Cardiac septum (tissue), 1 donor: ENCODE measurements around the gene TMEM184B. TPM values are rescaled to one million over a fixed set of nuclear protein-coding genes. Genes with fewer than 3 reads are reported as not detected.

ENCODE experiments used
- DNase-seq: peaks from one replicate; pipeline ENCODE4 v3.0.0-alpha.2; 2020; ENCODE audit warnings: low spot score
- intact Hi-C: fragments of 100-400 bp; cut with DNase I; formaldehyde crosslinking; loops from one replicate; pipeline ENCODE4 v1.14.0; 2022
- total RNA-seq: library from RNA; stranded (reverse); fragmentation: NEBNext Ultra II Directional; extraction: Animal tissue kit (Norgen Biotek cat#: 25700); gene quantifications from one replicate; pipeline ENCODE4 v1.2.1, GENCODE V29; 2021
- donor health status: DM: no; HTN: no; CAD: no.

TMEM184B gene
- total RNA-seq, 1 donor from 2014 or later: 58.1 TPM

GRCh38 chr22:38289583-38290082 is 16.8 kb upstream of the TMEM184B start:
- DNase-seq: no peak
- intact Hi-C loops: no loop called here

GRCh38 chr22:38286915-38287669 is 14.3 kb upstream of the TMEM184B start:
- DNase-seq: no peak

GRCh38 chr22:38285018-38285417 is 12.2 kb upstream of the TMEM184B start:
- no peak for DNase-seq
- intact Hi-C loops: no loop called here

More at GRCh38 chr22:38286915-38287669, 14.3 kb upstream of the TMEM184B start:
- intact Hi-C loops: no loop called here

GRCh38 chr22:38284042-38284402 is 11.2 kb upstream of the TMEM184B start:
- no peak for DNase-seq
- intact Hi-C loops: no loop called here

- DNase-seq: no peak
- intact Hi-C loops: no loop called here
These were observed 9.6 kb upstream of the TMEM184B start for GRCh38 chr22:38282397-38282796.

GRCh38 chr22:38276166-38276565 is 3.4 kb upstream of the TMEM184B start:
- intact Hi-C loops: no loop called here

GRCh38 chr22:38273135-38273826 is 471 bp upstream of the TMEM184B start:
- DNase-seq: no peak
- intact Hi-C loops: loop anchor here (2.0 kb wide), 1 partner anchor 44 kb away; the partner anchor contains the start of gene CSNK1E

More at GRCh38 chr22:38276166-38276565, 3.4 kb upstream of the TMEM184B start:
- no peak for DNase-seq

GRCh38 chr22:38271927-38272372 is 860 bp downstream of the TMEM184B start:
- intact Hi-C loops: loop anchor here (2.0 kb wide), 1 partner anchor 45 kb away; the partner anchor contains the start of gene CSNK1E
- no peak for DNase-seq

- intact Hi-C loops: no loop called here
- DNase-seq: no peak
These were observed 1.7 kb downstream of the TMEM184B start for GRCh38 chr22:38271101-38271500.

GRCh38 chr22:38270091-38270992 is 2.5 kb downstream of the TMEM184B start:
- intact Hi-C loops: no loop called here
- no peak for DNase-seq

GRCh38 chr22:38269466-38269865 is 3.3 kb downstream of the TMEM184B start:
- no peak for DNase-seq
- intact Hi-C loops: loop anchor here (5.0 kb wide), 1 partner anchor 128 kb away; no protein-coding TSS in a partner anchor

GRCh38 chr22:38267086-38267485 is 5.7 kb downstream of the TMEM184B start:
- intact Hi-C loops: loop anchor here (5.0 kb wide), 1 partner anchor 130 kb away; no protein-coding TSS in a partner anchor

GRCh38 chr22:38266120-38266519 is 6.7 kb downstream of the TMEM184B start:
- no peak for DNase-seq
- intact Hi-C loops: loop anchor here (5.0 kb wide), 1 partner anchor 131 kb away; no protein-coding TSS in a partner anchor

More at GRCh38 chr22:38267086-38267485, 5.7 kb downstream of the TMEM184B start:
- DNase-seq: peak; percentile 86

GRCh38 chr22:38264322-38264843 is 8.4 kb downstream of the TMEM184B start:
- no peak for DNase-seq
- intact Hi-C loops: loop anchor here (5.0 kb wide), 1 partner anchor 88 kb away; no protein-coding TSS in a partner anchor

GRCh38 chr22:38262051-38262795 is 10.6 kb downstream of the TMEM184B start:
- DNase-seq: no peak
- intact Hi-C loops: loop anchor here (5.0 kb wide), 1 partner anchor 90 kb away; no protein-coding TSS in a partner anchor

GRCh38 chr22:38260761-38261681 is 11.8 kb downstream of the TMEM184B start:
- intact Hi-C loops: loop anchor here (5.0 kb wide), 1 partner anchor 91 kb away; no protein-coding TSS in a partner anchor

GRCh38 chr22:38259370-38259769 is 13.4 kb downstream of the TMEM184B start:
- no peak for DNase-seq
- intact Hi-C loops: no loop called here

More at GRCh38 chr22:38260761-38261681, 11.8 kb downstream of the TMEM184B start:
- DNase-seq: no peak
